Medulla oblongata (tissue), 1 donor: ENCODE results near the gene SNRNP25.

Experiments
- DNase-seq: peaks from one replicate; pipeline ENCODE4 v3.0.0-alpha.2; 2015; ENCODE audit errors: extremely low spot score

The SNRNP25 gene

GRCh38 chr16:62968-63391 is 9.4 kb downstream of the SNRNP25 start:
- DNase-seq = no peak

GRCh38 chr16:63466-63865 is 9.8 kb downstream of the SNRNP25 start:
- DNase-seq = no peak

- DNase-seq = no peak
These were observed 10.6 kb downstream of the SNRNP25 start for GRCh38 chr16:63998-64913.

- no peak for DNase-seq
These were observed 11.3 kb downstream of the SNRNP25 start for GRCh38 chr16:64914-65255.

GRCh38 chr16:65745-66144 is 12.1 kb downstream of the SNRNP25 start:
- DNase-seq = peak; percentile 90

- DNase-seq = no peak
These were observed 12.9 kb downstream of the SNRNP25 start for GRCh38 chr16:66309-67182.

- peak; percentile 60 for DNase-seq
These were observed 13.7 kb downstream of the SNRNP25 start for GRCh38 chr16:67183-67791.

GRCh38 chr16:67884-68789 is 14.5 kb downstream of the SNRNP25 start:
- DNase-seq = peak; percentile 62

- DNase-seq = no peak
These were observed 15.6 kb downstream of the SNRNP25 start for GRCh38 chr16:69181-69580.

- no peak for DNase-seq
These were observed 17.5 kb downstream of the SNRNP25 start for GRCh38 chr16:71210-71539.

- peak; percentile 55 for DNase-seq
These were observed 18.1 kb downstream of the SNRNP25 start for GRCh38 chr16:71540-72401.

- no peak for DNase-seq
These were observed 19.2 kb downstream of the SNRNP25 start, which contains the start of gene RHBDF1 for GRCh38 chr16:72561-73548. RHBDF1 (minus strand) TSS chr16:72631; CDS start chr16:65015, 7,616 bp downstream.

GRCh38 chr16:74051-74746 is 20.6 kb downstream of the SNRNP25 start:
- no peak for DNase-seq

- DNase-seq = no peak
These were observed 21.2 kb downstream of the SNRNP25 start for GRCh38 chr16:74747-75334.

- no peak for DNase-seq
These were observed 22.2 kb downstream of the SNRNP25 start for GRCh38 chr16:75580-76501.

GRCh38 chr16:76535-77272 is 23.1 kb downstream of the SNRNP25 start:
- DNase-seq = peak; percentile 33
